Gastrocnemius medialis (tissue), 4 donors: ENCODE measurements around the gene MAPK11. TPM values are rescaled to one million over a fixed set of nuclear protein-coding genes. Genes with fewer than 3 reads are reported as not detected.

ENCODE experiments used
- ATAC-seq, 2 donors: fragments of 150-250 bp; one replicate each; pipeline ENCODE4 v1.9.1; 2016
- DNase-seq, 2 donors: peaks; one replicate each; pipeline ENCODE4 v3.0.0-alpha.2; 2019
- H3K27ac ChIP-seq, 4 donors: fragments of 200-600 bp; sonication (generic); 1 replicate in 1 of 4; 2 replicates in 3 of 4; pipeline ENCODE4 v1.5.1; 2016 to 2018; ENCODE audit warnings: mild to moderate bottlenecking in 2 of 4, moderate library complexity in 1 of 4
- H3K27me3 ChIP-seq, 3 donors: fragments of 200-600 bp; sonication (generic) in 2 of 3; 1 replicate in 1 of 3; 2 replicates in 2 of 3; pipeline versions ENCODE4 v1.5.1 to v1.6.0; 2016 to 2019; ENCODE audit warnings: mild to moderate bottlenecking in 1 of 3, moderate library complexity in 1 of 3
- H3K36me3 ChIP-seq, 2 donors: fragments of 200-600 bp; sonication (generic) in 1 of 2; one replicate each; pipeline ENCODE4 v1.5.1; 2017 to 2018
- H3K4me1 ChIP-seq, 2 donors: fragments of 200-600 bp; sonication (generic) in 1 of 2; one replicate each; pipeline ENCODE4 v1.5.1; 2016 to 2017; ENCODE audit warnings: mild to moderate bottlenecking in 2 of 2
- H3K4me3 ChIP-seq, 4 donors: fragments of 200-600 bp; sonication (generic) in 3 of 4; 1 replicate in 1 of 4; 2 replicates in 3 of 4; pipeline ENCODE4 v1.5.1; 2016 to 2019; ENCODE audit warnings: mild to moderate bottlenecking in 2 of 4
- H3K9me3 ChIP-seq, 3 donors: fragments of 200-600 bp; sonication (generic) in 2 of 3; 1 replicate in 1 of 3; 2 replicates in 2 of 3; pipeline ENCODE4 v1.5.1; 2016 to 2019
- POLR2A ChIP-seq, 2 donors: fragments of 450-650 bp; IDR thresholded peaks; one replicate each; pipeline ENCODE4 v1.6.1; 2017; ENCODE audit warnings: antibody characterized with exemption in 2 of 2, mild to moderate bottlenecking in 2 of 2, moderate library complexity in 2 of 2
- in situ Hi-C, 4 donors: fragments of 200-750 bp; cut with MboI; loops; one replicate each; pipeline versions ENCODE4 v1.15.0 to v1.8.0; 2017; ENCODE audit warnings: low sequenced_read_pairs in 4 of 4
- intact Hi-C: fragments of 100-400 bp; cut with DNase I; formaldehyde crosslinking; loops from one replicate; pipeline ENCODE4 v1.15.1; 2023; ENCODE audit warnings: low total_unique reads
- total RNA-seq, 4 donors: library from RNA; depleted of rRNA; stranded (reverse); fragments of >200 nt; gene quantifications; one replicate each; pipeline versions ENCODE4 v1.1.0 to v1.2.3, GENCODE V29; 2016
- TF ChIP-seq, protein P1 (sequence below), 5 experiments: fragments of 450-650 bp in 3 of 5; fragments of 200-600 bp in 2 of 5; sonication (generic) in 2 of 5; IDR thresholded peaks in 4 of 5; conservative IDR thresholded peaks in 1 of 5; 1 replicate in 4 of 5; 2 replicates in 1 of 5; pipeline ENCODE4 v1.5.1; 2016 to 2019; ENCODE audit warnings: antibody characterized with exemption in 5 of 5, mild to moderate bottlenecking in 3 of 5, moderate library complexity in 3 of 5

Gene MAPK11
- total RNA-seq, 4 donors from 2014 or later = 1.8 to 4.2 (median 3.4) TPM

DNA sequence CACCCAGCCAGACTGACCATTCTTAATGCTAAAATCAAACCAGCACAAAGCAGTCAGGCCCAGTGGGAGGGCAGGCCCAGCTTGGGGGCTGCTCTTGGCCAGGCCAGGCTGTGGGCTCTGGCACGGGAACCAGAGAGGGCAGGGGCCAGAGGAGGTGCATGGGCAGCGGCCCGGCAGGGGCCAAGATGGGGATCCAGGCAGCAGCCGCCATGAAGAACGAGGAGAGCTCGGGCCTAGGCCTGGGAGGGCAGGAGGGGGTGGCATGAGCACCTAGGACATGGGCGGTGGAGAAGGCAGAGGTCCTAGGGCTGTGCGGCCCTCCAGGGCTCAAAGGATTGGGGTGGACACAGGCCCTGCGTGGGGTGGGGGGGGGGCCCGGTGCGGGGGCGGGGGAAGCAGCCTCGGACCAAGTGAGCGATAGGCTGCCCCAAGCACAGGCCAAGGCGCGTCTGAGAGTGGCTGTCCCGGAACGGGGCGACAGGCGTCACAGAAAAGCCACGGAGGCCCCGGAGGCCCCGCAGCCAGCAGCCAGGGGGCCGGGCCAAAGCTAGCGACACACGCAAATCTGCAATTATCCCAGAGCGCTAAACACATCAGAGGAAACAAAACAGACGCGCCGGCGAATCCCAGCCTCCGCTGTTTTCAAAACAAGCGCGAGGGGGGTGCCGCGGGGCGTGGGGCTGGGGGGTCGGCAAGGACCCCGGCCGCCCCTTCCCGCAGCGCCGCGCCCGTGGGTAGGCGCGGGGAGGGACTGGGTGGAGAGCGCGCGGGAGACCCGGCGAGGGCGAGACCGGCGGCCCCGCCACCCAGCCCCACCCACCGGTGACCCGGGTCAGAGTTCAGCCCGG, 29.0 kb upstream of the MAPK11 start:
- in situ Hi-C loops = no loop called here
- H3K36me3 ChIP-seq = no peaks in the 10 kb centered on the region
- peak overlapping the region; percentile 5 to 13 (median 12) for H3K4me3 ChIP-seq
- DNase-seq = no peak
- intact Hi-C loops = no loop called here
- ATAC-seq = no peak
- H3K27me3 ChIP-seq = no peaks in the 10 kb centered on the region
- no peak overlapping the region for H3K27ac ChIP-seq
- TF ChIP-seq POLR2A (IDR thresholded peaks at IDR 0.05) = no peak
- TF ChIP-seq, protein P1, sequence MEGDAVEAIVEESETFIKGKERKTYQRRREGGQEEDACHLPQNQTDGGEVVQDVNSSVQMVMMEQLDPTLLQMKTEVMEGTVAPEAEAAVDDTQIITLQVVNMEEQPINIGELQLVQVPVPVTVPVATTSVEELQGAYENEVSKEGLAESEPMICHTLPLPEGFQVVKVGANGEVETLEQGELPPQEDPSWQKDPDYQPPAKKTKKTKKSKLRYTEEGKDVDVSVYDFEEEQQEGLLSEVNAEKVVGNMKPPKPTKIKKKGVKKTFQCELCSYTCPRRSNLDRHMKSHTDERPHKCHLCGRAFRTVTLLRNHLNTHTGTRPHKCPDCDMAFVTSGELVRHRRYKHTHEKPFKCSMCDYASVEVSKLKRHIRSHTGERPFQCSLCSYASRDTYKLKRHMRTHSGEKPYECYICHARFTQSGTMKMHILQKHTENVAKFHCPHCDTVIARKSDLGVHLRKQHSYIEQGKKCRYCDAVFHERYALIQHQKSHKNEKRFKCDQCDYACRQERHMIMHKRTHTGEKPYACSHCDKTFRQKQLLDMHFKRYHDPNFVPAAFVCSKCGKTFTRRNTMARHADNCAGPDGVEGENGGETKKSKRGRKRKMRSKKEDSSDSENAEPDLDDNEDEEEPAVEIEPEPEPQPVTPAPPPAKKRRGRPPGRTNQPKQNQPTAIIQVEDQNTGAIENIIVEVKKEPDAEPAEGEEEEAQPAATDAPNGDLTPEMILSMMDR (IDR thresholded peaks at IDR 0.05 in 4 of 5, conservative IDR thresholded peaks at IDR 0.05 in 1 of 5) = no peak
- no peaks in the 10 kb centered on the region for H3K9me3 ChIP-seq
- peaks cover 11 to 12% of the 10 kb centered on the region in 2 donors for H3K4me1 ChIP-seq

DNA sequence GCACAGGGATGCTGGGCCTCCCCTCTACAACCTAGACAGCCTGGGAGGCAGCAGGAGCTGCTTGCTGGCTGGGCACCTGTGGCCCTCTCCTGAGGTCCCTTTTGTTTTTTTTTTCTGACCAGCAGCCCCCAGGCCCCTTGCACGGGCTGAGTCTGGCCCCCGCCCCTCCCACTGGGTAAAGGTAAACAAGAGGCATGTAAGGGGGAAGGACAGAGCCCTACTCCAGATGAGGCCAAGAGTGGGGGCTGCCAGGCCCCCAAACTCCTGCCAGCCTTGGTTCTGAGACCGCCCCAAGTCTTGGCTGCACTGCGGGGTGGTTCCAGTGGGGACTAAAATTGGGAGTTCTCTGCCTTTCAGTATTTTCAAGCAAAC, 28.1 kb upstream of the MAPK11 start:
- DNase-seq (no peak), ATAC-seq (no peak)
- Histone ChIP-seq H3K9me3 (no peaks in the 10 kb centered on the region), H3K36me3 (no peaks in the 10 kb centered on the region), H3K27me3 (no peaks in the 10 kb centered on the region), H3K27ac (no peak overlapping the region), H3K4me1 (peaks cover 12 to 13% of the 10 kb centered on the region in 2 donors), H3K4me3 (no peak overlapping the region)
- intact Hi-C loops = no loop called here
- in situ Hi-C loops = no loop called here
- no peak for TF ChIP-seq POLR2A (IDR thresholded peaks at IDR 0.05)
- TF ChIP-seq, protein P1 (IDR thresholded peaks at IDR 0.05 in 4 of 5, conservative IDR thresholded peaks at IDR 0.05 in 1 of 5) = no peak

DNA sequence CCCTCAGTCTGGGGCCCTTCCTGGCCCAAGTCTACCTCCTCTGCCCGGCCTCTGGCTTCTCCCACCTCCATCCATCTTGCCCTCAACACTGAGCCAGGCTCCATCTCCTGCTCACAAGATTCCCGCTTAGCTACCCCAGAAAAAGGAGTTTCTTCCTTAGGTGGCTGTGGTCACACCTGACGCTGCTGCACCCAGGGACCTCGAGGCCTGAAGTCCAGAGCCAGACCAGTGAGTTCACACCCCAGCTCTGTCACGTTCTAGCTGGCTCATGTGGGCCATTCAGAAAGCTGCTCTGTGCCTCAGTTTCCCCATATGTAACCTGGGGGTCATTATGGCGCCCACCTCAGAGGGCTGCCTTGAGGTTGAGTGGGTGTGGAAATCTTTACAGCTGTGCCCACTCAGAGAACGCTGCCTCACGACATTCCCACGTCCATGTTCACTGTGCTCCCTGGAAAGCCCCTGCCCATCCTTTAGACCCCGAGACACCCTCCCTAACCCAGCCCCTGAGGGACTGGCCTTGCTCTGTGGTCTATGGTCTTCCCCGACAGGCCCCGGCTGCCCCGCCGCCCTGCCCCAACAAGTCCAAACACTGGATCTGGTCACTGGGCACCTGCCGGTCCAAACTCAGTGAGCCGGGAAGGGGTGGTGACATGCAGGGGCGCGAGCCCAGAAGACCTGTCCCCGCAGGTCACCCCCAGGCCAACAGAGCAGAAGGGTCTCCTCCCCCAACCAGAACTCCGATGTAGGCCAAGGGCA, 27.5 kb upstream of the MAPK11 start:
- H3K27me3 ChIP-seq = no peaks in the 10 kb centered on the region
- H3K27ac ChIP-seq = no peak overlapping the region
- DNase-seq (no peak), ATAC-seq (no peak)
- peaks cover 12 to 13% of the 10 kb centered on the region in 2 donors for H3K4me1 ChIP-seq
- H3K36me3 ChIP-seq = no peaks in the 10 kb centered on the region
- no peaks in the 10 kb centered on the region for H3K9me3 ChIP-seq
- H3K4me3 ChIP-seq = no peak overlapping the region
- TF ChIP-seq, protein P1 (IDR thresholded peaks at IDR 0.05 in 4 of 5, conservative IDR thresholded peaks at IDR 0.05 in 1 of 5) = no peak
- no peak for TF ChIP-seq POLR2A (IDR thresholded peaks at IDR 0.05)
- in situ Hi-C loops = no loop called here
- intact Hi-C loops = no loop called here

GRCh38 chr22:50296658-50297490, 26.7 kb upstream of the MAPK11 start:
- no peak overlapping the region for H3K27ac ChIP-seq
- TF ChIP-seq POLR2A (IDR thresholded peaks at IDR 0.05) = no peak
- no peaks in the 10 kb centered on the region for H3K27me3 ChIP-seq
- H3K36me3 ChIP-seq = no peaks in the 10 kb centered on the region
- H3K4me1 ChIP-seq = peaks cover 7 to 13% of the 10 kb centered on the region in 2 donors
- no peaks in the 10 kb centered on the region for H3K9me3 ChIP-seq
- DNase-seq = no peak
- ATAC-seq = no peak
- in situ Hi-C loops (no loop called here), intact Hi-C loops (no loop called here)
- H3K4me3 ChIP-seq = no peak overlapping the region
